HG02588 (cell line): ENCODE measurements around the gene NBPF26.
A peak's percentile ranks its signal among the peaks of the same experiment; 100 is the strongest.
"Not testable (repeated sequence)": the region's sequence is repeated elsewhere in the genome, so short reads cannot be mapped to it uniquely, and the experiment has no call there.

Source experiments
- ATAC-seq: cut with Tn5 transposase; IDR thresholded peaks from one replicate; pipeline ENCODE4 v1.9.1; 2021; ENCODE audit warnings: mild to moderate bottlenecking, moderate library complexity; ENCODE audit not compliant: unreplicated experiment

NBPF26 gene

DNA sequence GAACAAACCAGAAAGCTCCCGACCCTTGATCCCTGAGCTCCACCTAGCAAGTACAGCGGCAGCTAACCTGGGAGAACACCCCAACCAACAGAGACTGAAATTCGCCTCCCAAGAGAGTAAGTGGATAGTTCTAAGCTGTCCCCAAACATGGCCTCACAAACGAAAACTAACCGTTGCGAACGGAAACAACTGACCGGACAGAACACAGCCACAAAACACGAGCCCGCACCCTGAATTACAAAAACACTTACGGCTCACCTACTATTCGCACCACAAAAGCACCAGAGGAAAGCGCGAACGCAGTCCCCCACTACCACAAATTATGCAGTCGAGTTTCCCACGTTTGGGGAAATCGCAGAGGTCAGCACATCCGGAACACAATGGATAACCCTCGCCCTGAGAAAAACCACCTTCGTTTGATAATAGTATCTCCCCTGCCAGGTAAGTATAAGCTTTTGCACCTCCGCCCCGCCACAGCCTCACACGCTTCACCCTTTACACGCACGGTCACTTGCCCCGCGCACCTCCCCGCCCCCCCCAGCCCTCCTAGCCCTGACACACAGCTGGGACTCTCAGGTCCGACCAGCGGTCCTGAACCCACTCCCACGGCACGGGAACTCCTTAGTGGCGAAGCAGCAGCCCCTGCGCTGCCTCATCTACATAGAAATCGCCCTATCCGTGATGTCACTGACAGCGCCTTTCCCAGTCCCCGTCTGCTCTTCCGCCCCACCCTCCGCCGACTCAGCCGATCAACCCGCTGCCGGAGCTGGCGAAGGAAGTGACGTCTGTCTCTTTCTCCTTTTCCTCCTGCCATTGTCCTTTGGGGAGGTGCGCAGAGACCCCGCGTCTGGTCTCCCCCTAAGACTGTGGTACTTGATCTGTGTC is 127.0 kb downstream of the NBPF26 start:
- peak; percentile 82 for ATAC-seq

DNA sequence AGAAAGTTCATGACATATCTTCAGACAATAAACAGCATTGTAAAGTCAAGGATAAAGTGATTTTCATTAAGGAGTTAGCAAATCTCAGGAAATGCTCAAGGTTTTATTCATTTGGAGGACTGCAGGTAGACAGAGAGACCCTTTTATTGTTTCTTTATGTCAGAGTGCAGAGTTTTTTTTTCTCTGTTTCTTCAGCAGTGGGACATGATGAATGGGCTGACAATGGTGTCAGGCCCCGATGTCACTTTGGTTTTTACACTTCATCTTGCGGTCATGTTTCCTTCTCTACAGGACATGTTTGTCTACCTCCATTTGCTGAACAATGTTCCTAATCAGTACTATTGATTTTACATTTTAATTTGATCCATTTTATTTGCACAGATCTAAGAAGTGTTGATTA is 134.4 kb downstream of the NBPF26 start:
- ATAC-seq = not testable (repeated sequence)

DNA sequence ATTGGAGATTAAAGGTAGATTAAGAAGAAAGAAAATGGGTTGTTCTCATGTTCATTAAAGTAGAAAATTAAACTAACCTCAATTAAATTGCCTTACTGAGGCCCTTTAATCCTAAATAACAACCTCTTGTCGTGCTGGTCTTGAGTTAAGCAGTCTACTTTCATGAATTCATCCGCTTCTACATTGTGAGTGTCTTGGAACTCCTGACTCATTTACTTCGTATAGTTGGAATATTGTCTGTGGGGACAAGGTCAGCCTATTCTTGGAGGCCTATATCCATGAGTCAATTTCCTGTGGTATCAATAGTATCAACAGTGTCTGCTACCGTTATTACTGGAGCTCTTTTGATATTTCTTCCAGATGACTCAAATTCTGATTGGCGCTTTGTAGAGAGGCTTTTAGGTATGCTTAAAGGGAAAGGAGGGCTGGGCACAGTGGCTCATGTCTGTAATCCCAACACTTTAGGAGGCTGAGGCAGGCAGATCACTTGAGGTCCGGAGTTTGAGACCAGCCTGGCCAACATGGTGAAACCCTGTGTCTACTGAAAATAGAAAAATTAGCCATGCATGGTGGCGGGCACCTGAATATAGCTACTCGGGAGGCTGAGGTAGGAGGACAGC is 136.0 kb downstream of the NBPF26 start:
- not testable (repeated sequence) for ATAC-seq

DNA sequence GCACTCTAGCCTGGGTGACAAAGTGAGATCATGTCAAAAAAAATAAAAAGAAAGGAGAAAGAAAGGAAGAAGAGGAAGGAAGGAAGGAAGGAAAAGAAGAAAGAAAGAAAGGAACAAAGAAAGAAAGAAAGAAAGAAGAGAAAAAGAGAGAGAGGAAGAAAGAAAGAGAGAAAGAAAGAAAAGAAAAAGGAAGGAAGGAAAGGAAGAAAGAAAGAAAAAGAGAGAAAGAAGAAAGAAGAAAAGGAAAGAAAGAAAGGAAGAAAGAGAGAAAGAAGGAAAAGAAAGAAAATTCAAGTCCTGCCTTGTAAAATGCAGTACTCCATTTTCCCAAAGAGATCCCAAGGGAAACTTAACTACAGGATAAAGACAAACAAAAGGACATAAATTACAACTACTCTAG is 154.5 kb downstream of the NBPF26 start:
- not testable (repeated sequence) for ATAC-seq

DNA sequence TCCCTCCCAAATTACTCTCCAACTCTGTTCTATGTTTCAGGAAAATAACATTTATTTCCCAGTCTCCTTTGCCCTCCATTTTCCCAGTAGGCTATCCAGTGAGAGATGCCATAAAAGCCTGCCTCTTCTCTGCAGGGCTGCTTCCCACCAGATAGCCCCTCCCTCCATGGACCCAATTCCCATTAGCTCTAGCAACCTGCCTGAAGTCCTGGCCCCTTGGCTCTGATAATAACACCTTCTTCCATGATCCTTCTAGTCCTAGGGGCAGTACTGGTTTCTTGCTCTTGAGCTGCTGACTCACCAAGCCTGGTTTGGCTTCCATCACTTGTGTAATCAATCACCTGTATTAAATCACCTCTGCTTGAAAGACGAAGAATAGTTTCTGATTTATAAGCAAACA is 156.3 kb downstream of the NBPF26 start:
- ATAC-seq = not testable (repeated sequence)

DNA sequence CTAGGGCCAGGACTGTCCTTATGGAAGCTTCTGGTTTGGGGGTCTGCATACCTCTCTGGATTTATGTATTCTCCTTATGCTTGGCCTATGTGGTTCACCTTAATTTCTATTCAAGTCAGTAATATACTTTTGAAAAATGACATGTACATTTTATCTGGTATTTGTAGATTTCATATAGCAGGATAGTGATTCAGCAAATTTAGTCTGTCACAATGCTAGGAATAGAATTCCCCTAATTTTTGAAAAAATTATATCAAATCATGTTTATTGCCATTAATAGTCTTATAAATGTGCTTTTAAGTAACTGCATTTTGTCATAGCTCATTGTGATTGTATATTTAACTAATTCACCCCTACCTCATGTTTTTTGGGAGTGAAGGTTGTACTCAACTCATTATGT is 158.2 kb downstream of the NBPF26 start:
- not testable (repeated sequence) for ATAC-seq
